ENCODE measurements around the gene SOHLH2.

SOHLH2 gene

GRCh38 chr13:36175621-36176020 lies 38.7 kb downstream of the SOHLH2 start:
- DNase-seq, result no peak

DNA sequence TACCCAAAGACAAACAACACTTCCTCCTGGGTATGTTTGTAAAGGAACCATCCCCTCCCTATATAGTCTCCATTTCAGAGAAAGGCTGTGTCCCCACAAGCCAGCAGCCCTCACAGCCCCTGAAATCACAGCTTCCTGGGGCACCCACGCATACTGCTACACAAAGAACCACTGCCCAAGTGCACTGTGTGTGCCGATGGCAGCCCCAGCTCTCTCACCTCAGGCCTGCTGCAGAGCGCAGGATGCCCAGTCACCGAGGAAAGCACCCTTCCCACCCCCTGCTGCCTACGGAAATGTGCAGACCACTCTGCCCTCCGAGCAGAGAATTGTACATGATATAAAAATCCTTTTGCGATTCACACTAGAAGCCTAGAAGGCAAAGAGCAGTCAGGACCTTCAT lies 39.4 kb downstream of the SOHLH2 start:
- no peak for DNase-seq

DNA sequence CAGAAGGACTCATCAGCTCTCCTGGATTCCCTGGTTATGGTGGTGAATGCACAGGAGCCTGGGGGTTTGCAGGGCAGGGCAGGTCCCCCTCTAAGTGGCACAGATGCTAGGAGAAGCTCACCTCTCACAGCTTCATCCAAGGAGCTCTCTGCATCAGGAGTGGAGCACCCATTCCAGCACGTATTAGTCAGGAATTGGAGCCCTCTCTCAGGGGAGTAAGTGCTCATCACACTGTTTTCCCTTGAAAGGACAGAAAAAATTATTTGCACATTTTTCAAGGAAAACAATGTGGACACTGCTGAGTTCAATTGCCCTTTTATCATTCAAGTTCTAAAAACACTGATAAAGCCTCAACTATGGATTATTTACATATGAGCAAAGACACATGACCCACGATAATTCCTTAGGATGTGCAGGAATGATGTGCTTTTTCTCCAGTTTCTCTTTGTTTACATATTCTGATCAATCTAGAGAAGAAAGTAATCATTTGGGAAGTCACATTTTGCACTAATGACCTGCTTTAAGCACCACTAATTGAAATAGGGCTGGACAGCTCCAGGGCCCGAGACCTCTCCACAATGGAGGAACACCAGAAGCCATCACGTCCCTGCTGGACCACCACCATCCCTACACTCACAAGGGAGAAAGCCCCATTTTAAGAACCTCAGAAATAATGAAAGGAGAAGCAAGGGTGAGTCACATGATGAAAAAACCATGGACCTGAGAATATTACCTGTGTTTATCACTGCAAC lies 40.6 kb downstream of the SOHLH2 start:
- DNase-seq, result no peak

- no peak for DNase-seq
Measured at GRCh38 chr13:36166046-36166445, 48.3 kb downstream of the SOHLH2 start.

DNA sequence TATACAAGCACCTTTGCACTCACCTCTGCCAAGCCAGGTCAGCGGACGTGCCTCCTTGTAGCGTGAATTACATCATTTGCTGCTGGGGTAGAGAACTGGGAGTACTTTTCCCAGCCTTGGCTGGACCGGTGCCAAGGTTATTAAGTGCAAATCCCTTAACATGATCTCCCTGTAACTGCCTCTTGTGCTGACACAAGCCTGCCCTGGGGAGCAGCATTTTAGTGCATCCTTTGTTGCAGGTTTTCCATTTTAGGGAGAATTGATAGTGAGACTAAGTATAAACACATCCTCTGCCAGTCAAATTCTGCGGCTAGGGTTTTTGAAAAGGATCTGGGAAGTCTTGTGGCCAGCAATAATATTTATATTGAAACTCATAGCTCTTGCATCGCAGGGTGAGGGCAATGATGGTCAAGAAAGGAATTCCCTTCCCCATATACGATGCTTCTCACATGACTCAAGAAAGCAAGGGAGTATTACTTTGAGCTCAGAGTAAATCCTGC lies 50.5 kb downstream of the SOHLH2 start:
- peak; percentile 4 for DNase-seq

DNA sequence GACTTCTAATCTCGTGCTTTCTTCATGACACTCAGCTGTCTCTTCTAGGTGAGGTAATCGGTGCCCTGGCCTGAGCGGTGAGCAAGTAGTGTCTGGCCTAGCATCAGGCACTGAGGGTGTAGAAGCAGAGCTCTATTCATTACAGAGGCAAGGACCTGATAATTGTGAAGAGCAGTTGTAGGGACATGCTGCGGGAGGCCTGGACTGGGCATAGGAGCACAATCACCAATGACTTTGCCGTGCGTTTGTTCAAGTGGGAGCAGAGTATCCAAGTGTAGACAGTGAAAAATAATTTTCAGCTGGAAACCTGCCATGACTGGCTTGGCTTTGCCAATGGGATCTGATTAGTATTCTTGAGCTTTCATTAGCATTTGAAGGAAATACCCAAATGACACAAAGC lies 51.1 kb downstream of the SOHLH2 start:
- no peak for DNase-seq

DNA sequence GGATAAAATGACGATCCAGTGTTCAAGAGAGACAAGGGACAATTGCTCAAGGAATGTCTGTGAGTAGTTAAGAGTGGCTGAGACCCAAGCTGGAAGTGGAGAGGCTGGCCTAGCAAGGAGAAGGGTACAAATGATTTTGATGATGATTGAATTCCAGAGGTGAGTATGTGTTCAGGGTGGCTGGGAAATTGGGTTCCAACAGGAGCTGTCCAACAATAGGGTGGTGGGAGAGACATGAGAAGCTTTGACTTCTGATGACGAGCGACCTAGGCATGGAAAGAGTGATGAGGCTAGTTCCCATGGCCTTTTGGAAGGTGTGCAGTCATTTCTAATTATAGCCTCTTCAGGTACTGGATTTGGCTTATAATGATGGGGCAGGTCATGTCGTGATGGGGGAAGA lies 54.1 kb downstream of the SOHLH2 start:
- no peak for DNase-seq

DNA sequence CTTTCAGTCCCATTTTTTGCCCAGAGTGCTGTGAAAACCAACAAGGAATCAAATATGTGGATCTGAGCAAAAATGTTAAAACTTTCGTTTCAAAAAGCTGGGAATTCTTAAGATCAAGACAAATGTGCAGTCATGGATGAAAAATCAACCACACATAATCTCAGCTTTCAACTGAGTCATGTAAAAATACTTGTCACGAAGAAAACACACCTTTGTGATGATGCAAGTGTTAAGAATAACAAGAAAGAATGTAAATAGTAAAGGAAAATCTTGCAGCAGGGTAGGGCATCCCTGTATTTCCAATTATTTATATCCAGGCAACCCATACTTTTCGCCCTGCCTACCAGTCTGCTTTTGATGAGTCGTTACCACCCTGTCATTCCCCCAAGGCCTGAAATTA lies 55.7 kb downstream of the SOHLH2 start:
- DNase-seq, result no peak

GRCh38 chr13:36157480-36157879 lies 56.9 kb downstream of the SOHLH2 start:
- no peak for DNase-seq

DNA sequence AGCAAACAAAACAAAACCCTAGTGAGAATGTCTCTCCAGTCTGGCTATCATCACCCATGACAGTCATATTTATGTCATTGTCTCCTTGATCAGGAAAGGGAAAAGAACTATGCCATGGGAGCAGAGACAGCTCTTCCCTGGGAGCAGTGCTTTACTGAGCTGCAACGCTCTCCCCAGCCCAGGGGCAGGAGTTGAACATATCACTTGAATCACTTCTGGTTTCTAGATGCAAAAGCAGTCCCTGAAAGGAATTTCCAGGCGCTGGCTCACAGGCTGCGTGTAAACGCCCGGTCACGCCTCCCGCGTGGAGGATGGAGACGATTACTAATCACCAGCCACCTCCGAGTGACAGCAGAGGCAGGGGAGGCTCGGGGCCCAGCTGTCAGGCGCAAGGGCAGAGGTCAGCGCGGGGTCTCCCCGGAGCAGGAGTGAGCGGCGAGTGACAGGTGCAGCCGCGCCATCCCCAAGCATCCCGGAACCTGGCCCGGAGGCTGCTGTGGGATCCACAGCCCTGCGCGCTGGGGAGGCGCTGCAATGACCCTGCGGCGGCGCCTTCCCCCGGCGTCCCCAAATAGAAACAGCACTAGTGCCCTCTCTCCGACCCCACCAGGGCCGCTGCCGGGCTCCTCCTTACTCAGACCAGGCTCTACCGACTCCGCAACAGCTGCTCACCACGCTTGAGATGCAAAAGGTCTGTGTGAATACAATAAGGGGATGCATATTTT lies 59.6 kb downstream of the SOHLH2 start:
- no peak for DNase-seq

- DNase-seq, result no peak
Measured at GRCh38 chr13:36151591-36151990, 62.8 kb downstream of the SOHLH2 start.

DNA sequence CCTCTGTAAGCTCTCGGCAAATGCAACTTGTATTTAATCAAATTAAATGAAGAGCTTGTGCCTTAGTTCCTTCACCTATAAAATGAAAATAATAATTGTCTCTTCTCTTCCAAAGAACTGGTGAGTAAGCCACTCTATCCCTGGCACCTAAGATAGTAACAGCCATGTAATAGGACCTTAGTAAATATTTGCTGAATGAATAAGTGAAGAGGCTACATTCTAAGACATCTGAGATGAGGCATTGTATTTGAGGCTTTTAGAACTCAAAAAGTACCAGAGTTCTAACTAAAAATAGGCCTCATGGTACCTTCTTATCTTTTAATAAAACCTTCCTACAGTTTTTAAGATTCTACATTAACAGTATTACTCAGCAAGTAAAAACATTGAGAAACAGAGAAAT lies 65.9 kb downstream of the SOHLH2 start:
- no peak for DNase-seq

DNA sequence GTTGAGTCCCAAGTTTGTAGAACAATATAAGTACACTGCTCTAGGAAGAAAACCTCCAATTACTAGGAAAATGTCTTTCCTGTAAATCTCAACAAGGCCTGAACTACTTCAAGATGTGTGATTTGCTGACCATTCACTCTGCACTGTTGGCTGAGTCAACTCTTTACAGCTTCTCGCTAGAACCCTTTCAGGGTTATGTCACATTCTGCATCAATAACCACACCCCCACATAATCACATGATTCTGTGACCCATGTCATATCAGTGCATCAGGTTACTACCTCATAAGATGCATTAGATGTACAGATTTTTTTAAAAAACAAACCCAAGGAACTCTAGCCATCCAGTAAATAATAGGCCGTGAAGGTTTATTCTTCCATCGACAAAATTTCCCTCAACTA lies 67.0 kb downstream of the SOHLH2 start:
- DNase-seq, result no peak

- no peak for DNase-seq
Measured at GRCh38 chr13:36146511-36147269, 67.7 kb downstream of the SOHLH2 start.

- DNase-seq, result no peak
Measured at GRCh38 chr13:36143738-36144137, 70.6 kb downstream of the SOHLH2 start.

GRCh38 chr13:36142735-36143134 lies 71.6 kb downstream of the SOHLH2 start:
- no peak for DNase-seq

DNA sequence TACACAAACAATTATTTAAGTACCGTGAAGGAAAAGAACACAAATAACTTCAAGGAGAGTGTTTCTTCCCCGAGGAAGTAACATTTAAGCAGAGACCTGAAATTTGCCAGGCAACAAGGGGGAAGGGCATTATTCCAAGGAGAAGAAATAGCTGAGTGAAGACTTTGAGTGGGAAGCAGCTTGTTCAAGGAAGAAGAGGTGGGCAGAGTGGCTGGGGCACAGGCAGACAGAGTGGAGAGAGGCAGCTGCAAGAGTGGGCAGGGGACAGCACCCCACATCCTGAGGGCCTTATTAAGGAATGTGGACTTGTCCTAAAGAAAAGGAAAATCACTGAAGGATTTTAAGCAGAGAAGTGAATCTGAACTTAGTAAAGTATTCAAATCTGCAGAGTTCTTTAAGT lies 78.5 kb downstream of the SOHLH2 start:
- DNase-seq, result no peak

- no peak for DNase-seq
Measured at GRCh38 chr13:36134632-36135031, 79.7 kb downstream of the SOHLH2 start.

- DNase-seq, result no peak
Measured at GRCh38 chr13:36133950-36134626, 80.3 kb downstream of the SOHLH2 start.

GRCh38 chr13:36132376-36132775 lies 82.0 kb downstream of the SOHLH2 start:
- no peak for DNase-seq

- no peak for DNase-seq
Measured at GRCh38 chr13:36131931-36132297, 82.4 kb downstream of the SOHLH2 start.

- no peak for DNase-seq
Measured at GRCh38 chr13:36131222-36131930, 83.0 kb downstream of the SOHLH2 start, which contains the start of gene DCLK1. TSS of gene DCLK1 (minus strand) at chr13:36131382.

Data from MV-4-11 (cell line).